Left ventricle myocardium inferior (tissue), 1 donor: Measurements from ENCODE around the gene NR2C2. TPM values are rescaled to one million over a fixed set of nuclear protein-coding genes. Genes with fewer than 3 reads are reported as not detected.

Source experiments
- DNase-seq: peaks from one replicate; pipeline ENCODE4 v3.0.0-alpha.2; 2020
- H3K27ac ChIP-seq: fragments of 200-600 bp; replicated peaks from 2 replicates; pipeline ENCODE4 v1.8.0; 2021
- H3K27me3 ChIP-seq: fragments of 200-600 bp; 2 replicates; pipeline ENCODE4 v1.8.0; 2021; ENCODE audit warnings: low read depth
- H3K36me3 ChIP-seq: fragments of 200-600 bp; 2 replicates; pipeline ENCODE4 v1.8.0; 2021
- H3K4me1 ChIP-seq: fragments of 200-600 bp; 2 replicates; pipeline ENCODE4 v1.8.0; 2021
- H3K4me3 ChIP-seq: fragments of 200-600 bp; 2 replicates; pipeline ENCODE4 v1.8.0; 2021; ENCODE audit warnings: mild to moderate bottlenecking, moderate library complexity
- H3K9me3 ChIP-seq: fragments of 200-600 bp; replicated peaks from 2 replicates; pipeline ENCODE4 v1.8.0; 2021
- CTCF ChIP-seq: fragments of 200-600 bp; IDR thresholded peaks from 2 replicates; pipeline ENCODE4 v1.8.0; 2021; ENCODE audit warnings: antibody characterized with exemption, mild to moderate bottlenecking, borderline replicate concordance
- intact Hi-C: fragments of 100-400 bp; cut with micrococcal nuclease; formaldehyde crosslinking; loops from one replicate; pipeline ENCODE4 v1.11.0; 2022
- total RNA-seq: library from RNA; stranded (reverse); fragmentation: NEBNext Ultra II Directional; extraction: Animal tissue kit (Norgen Biotek cat#: 25700); gene quantifications from one replicate; pipeline ENCODE4 v1.2.1, GENCODE V29; 2021
- donor health status: DM: no; HTN: yes; CAD: no; lungs with severe emphysema.

Gene NR2C2
- total RNA-seq, 1 donor from 2014 or later: 27.4 TPM

GRCh38 chr3:15086263-15086662 is 138.9 kb downstream of the NR2C2 start:
- TF ChIP-seq CTCF: no peak
- Histone ChIP-seq H3K4me1 (no peaks in the 10 kb centered on the region), H3K36me3 (peaks cover 95% of the 10 kb centered on the region), H3K27me3 (no peaks in the 10 kb centered on the region), H3K9me3 (no peaks in the 10 kb centered on the region), H3K4me3 (no peak overlapping the region), H3K27ac (no peak overlapping the region)
- DNase-seq: no peak
- intact Hi-C loops: no loop called here

GRCh38 chr3:15086699-15087098 is 139.3 kb downstream of the NR2C2 start:
- TF ChIP-seq CTCF: no peak
- Histone ChIP-seq H3K36me3 (peaks cover 94% of the 10 kb centered on the region), H3K9me3 (no peaks in the 10 kb centered on the region), H3K27me3 (no peaks in the 10 kb centered on the region), H3K4me3 (no peak overlapping the region), H3K27ac (no peak overlapping the region), H3K4me1 (no peaks in the 10 kb centered on the region)
- DNase-seq: no peak
- intact Hi-C loops: no loop called here

GRCh38 chr3:15089201-15089600 is 141.8 kb downstream of the NR2C2 start:
- Histone ChIP-seq H3K36me3 (peaks cover 89% of the 10 kb centered on the region), H3K4me3 (no peak overlapping the region), H3K27ac (no peak overlapping the region), H3K9me3 (no peaks in the 10 kb centered on the region), H3K4me1 (no peaks in the 10 kb centered on the region), H3K27me3 (no peaks in the 10 kb centered on the region)
- no peak for DNase-seq
- TF ChIP-seq CTCF: no peak
- intact Hi-C loops: no loop called here

- Histone ChIP-seq H3K4me1 (peaks cover 7% of the 10 kb centered on the region), H3K9me3 (no peaks in the 10 kb centered on the region), H3K4me3 (no peak overlapping the region), H3K36me3 (peaks cover 88% of the 10 kb centered on the region), H3K27ac (no peak overlapping the region), H3K27me3 (no peaks in the 10 kb centered on the region)
- TF ChIP-seq CTCF: no peak
- intact Hi-C loops: no loop called here
- no peak for DNase-seq
Observed at GRCh38 chr3:15091575-15091974, 144.2 kb downstream of the NR2C2 start.

GRCh38 chr3:15092686-15093085 is 145.3 kb downstream of the NR2C2 start:
- Histone ChIP-seq H3K4me1 (peaks cover 17% of the 10 kb centered on the region), H3K9me3 (no peaks in the 10 kb centered on the region), H3K27me3 (no peaks in the 10 kb centered on the region), H3K4me3 (no peak overlapping the region), H3K27ac (no peak overlapping the region), H3K36me3 (peaks cover 78% of the 10 kb centered on the region)
- no peak for TF ChIP-seq CTCF
- intact Hi-C loops: no loop called here
- no peak for DNase-seq
